Occipital lobe (tissue), 2 donors: ENCODE measurements around the gene ILKAP. TPM values are rescaled to one million over a fixed set of nuclear protein-coding genes. Genes with fewer than 3 reads are reported as not detected.

Source experiments
- DNase-seq: peaks from one replicate; lab custom pipeline; 2025; lab: John Stamatoyannopoulos, UW
- total RNA-seq: library from RNA; depleted of rRNA; stranded (reverse); fragments of >200 nt; gene quantifications from one replicate; pipeline ENCODE4 v1.2.3, GENCODE V29; 2014

The ILKAP gene
- total RNA-seq, 1 donor from 2014 or later, result 78.3 TPM

- no peak for DNase-seq
Measured at GRCh38 chr2:238138331-238139195, 64.9 kb downstream of the ILKAP start, which contains the start of gene KLHL30. KLHL30 (plus strand) TSS chr2:238138668; CDS start chr2:238140755, 2,087 bp downstream.

GRCh38 chr2:238137885-238138284 is 65.6 kb downstream of the ILKAP start:
- no peak for DNase-seq

- no peak for DNase-seq
Measured at GRCh38 chr2:238136820-238137537, 66.5 kb downstream of the ILKAP start.

GRCh38 chr2:238135601-238136150 is 67.8 kb downstream of the ILKAP start:
- no peak for DNase-seq

- no peak for DNase-seq
Measured at GRCh38 chr2:238134393-238134785, 69.1 kb downstream of the ILKAP start.

GRCh38 chr2:238133499-238134392 is 69.7 kb downstream of the ILKAP start:
- DNase-seq, result no peak

GRCh38 chr2:238132463-238133450 is 70.7 kb downstream of the ILKAP start:
- DNase-seq, result no peak

GRCh38 chr2:238131761-238132462 is 71.6 kb downstream of the ILKAP start:
- no peak for DNase-seq

- DNase-seq, result no peak
Measured at GRCh38 chr2:238130696-238131628, 72.5 kb downstream of the ILKAP start.

- DNase-seq, result no peak
Measured at GRCh38 chr2:238130111-238130695, 73.3 kb downstream of the ILKAP start.

GRCh38 chr2:238129166-238130010 is 74.1 kb downstream of the ILKAP start:
- no peak for DNase-seq

GRCh38 chr2:238128534-238129001 is 74.9 kb downstream of the ILKAP start:
- DNase-seq, result no peak

GRCh38 chr2:238128061-238128440 is 75.4 kb downstream of the ILKAP start:
- no peak for DNase-seq

GRCh38 chr2:238127165-238128060 is 76.1 kb downstream of the ILKAP start:
- DNase-seq, result no peak

GRCh38 chr2:238126775-238127164 is 76.7 kb downstream of the ILKAP start:
- no peak for DNase-seq

- DNase-seq, result no peak
Measured at GRCh38 chr2:238126338-238126737, 77.2 kb downstream of the ILKAP start.
